Measurements from ENCODE around the gene PTCSC3.

Gene PTCSC3

GRCh38 chr14:36176524-36176923 is at the start of gene PTCSC3:
Gene PTCSC3, minus strand, starts transcription at chr14:36176722.
- DNase-seq: no peak

- no peak for DNase-seq
Observed at GRCh38 chr14:36226164-36226563, 49.6 kb upstream of the PTCSC3 start.

GRCh38 chr14:36224176-36224575 is 47.7 kb upstream of the PTCSC3 start:
- DNase-seq: no peak

GRCh38 chr14:36223558-36223957 is 47.0 kb upstream of the PTCSC3 start:
- no peak for DNase-seq

- DNase-seq: no peak
Observed at GRCh38 chr14:36222952-36223468, 46.5 kb upstream of the PTCSC3 start.

- no peak for DNase-seq
Observed at GRCh38 chr14:36222337-36222736, 45.8 kb upstream of the PTCSC3 start.

GRCh38 chr14:36221112-36221511 is 44.6 kb upstream of the PTCSC3 start:
- no peak for DNase-seq

- DNase-seq: no peak
Observed at GRCh38 chr14:36217732-36218131, 41.2 kb upstream of the PTCSC3 start.

- DNase-seq: no peak
Observed at GRCh38 chr14:36217027-36217426, 40.5 kb upstream of the PTCSC3 start.

GRCh38 chr14:36215217-36215598 is 38.7 kb upstream of the PTCSC3 start:
- DNase-seq: no peak

GRCh38 chr14:36214476-36215216 is 38.1 kb upstream of the PTCSC3 start:
- no peak for DNase-seq

- DNase-seq: no peak
Observed at GRCh38 chr14:36212987-36213386, 36.5 kb upstream of the PTCSC3 start.

- no peak for DNase-seq
Observed at GRCh38 chr14:36212577-36212976, 36.1 kb upstream of the PTCSC3 start.

GRCh38 chr14:36208690-36209278 is 32.3 kb upstream of the PTCSC3 start:
- DNase-seq: no peak

GRCh38 chr14:36207500-36207899 is 31.0 kb upstream of the PTCSC3 start:
- no peak for DNase-seq

- DNase-seq: no peak
Observed at GRCh38 chr14:36204461-36205073, 28.0 kb upstream of the PTCSC3 start.

- no peak for DNase-seq
Observed at GRCh38 chr14:36198378-36198777, 21.9 kb upstream of the PTCSC3 start.

- no peak for DNase-seq
Observed at GRCh38 chr14:36194663-36195062, 18.1 kb upstream of the PTCSC3 start.

GRCh38 chr14:36192530-36192929 is 16.0 kb upstream of the PTCSC3 start:
- DNase-seq: no peak

- no peak for DNase-seq
Observed at GRCh38 chr14:36183402-36183801, 6.9 kb upstream of the PTCSC3 start.

- DNase-seq: no peak
Observed at GRCh38 chr14:36181417-36181816, 4.9 kb upstream of the PTCSC3 start.

GRCh38 chr14:36177489-36177888 is 967 bp upstream of the PTCSC3 start:
- DNase-seq: no peak

- DNase-seq: no peak
Observed at GRCh38 chr14:36174767-36175424, 1.6 kb downstream of the PTCSC3 start.

GRCh38 chr14:36173161-36173560 is 3.4 kb downstream of the PTCSC3 start:
- no peak for DNase-seq
